Left lung (tissue), 10 donors: ENCODE data around the gene CNOT6. TPM values are rescaled to one million over a fixed set of nuclear protein-coding genes. Genes with fewer than 3 reads are reported as not detected.
"Not testable (repeated sequence)": the region's sequence is repeated elsewhere in the genome, so short reads cannot be mapped to it uniquely, and the experiment has no call there.

Experiments used
- ATAC-seq: fragments of 200-7000 bp; cut with Tn5 transposase; one replicate; pipeline ENCODE4 v1.9.1; 2020; ENCODE audit warnings: moderate library complexity
- DNase-seq, 4 donors: peaks; one replicate each; pipeline ENCODE4 v3.0.0-alpha.2; 2013 to 2020
- H3K27ac ChIP-seq, 2 donors: fragments of 200-600 bp; sonication (generic) in 1 of 2; one replicate each; pipeline versions ENCODE4 v1.5.0 to v1.8.0; 2020 to 2021
- H3K27me3 ChIP-seq, 2 donors: fragments of 200-600 bp; sonication (generic) in 1 of 2; one replicate each; pipeline versions ENCODE4 v1.5.0 to v1.8.0; 2020 to 2021
- H3K36me3 ChIP-seq, 2 donors: fragments of 200-600 bp; sonication (generic) in 1 of 2; one replicate each; pipeline versions ENCODE4 v1.5.0 to v1.8.0; 2020 to 2021
- H3K4me1 ChIP-seq, 2 donors: fragments of 200-600 bp; one replicate each; pipeline ENCODE4 v1.8.0; 2021
- H3K4me3 ChIP-seq, 2 donors: fragments of 200-600 bp; sonication (generic) in 1 of 2; one replicate each; pipeline versions ENCODE4 v1.5.0 to v1.8.0; 2020 to 2021; ENCODE audit warnings: mild to moderate bottlenecking in 1 of 2
- H3K9me3 ChIP-seq, 2 donors: fragments of 200-600 bp; sonication (generic) in 1 of 2; one replicate each; pipeline versions ENCODE4 v1.5.0 to v1.8.0; 2020 to 2021
- CTCF ChIP-seq, 2 donors: fragments of 200-600 bp; sonication (generic) in 1 of 2; IDR thresholded peaks; one replicate each; pipeline versions ENCODE4 v1.5.0 to v1.8.0; 2021; ENCODE audit warnings: antibody characterized with exemption in 2 of 2
- intact Hi-C, 2 donors: fragments of 100-400 bp; cut with DNase I; formaldehyde crosslinking; loops; one replicate each; pipeline versions ENCODE4 v1.11.2 to v1.14.2; 2022
- polyA plus RNA-seq, 6 donors: library from polyadenylated mRNA; unstranded; fragments of 120-200 nt; gene quantifications; one replicate each; pipeline ENCODE4 v1.2.1, GENCODE V29; 2013; ENCODE audit not compliant: insufficient read length in 6 of 6
- total RNA-seq, 2 donors: library from RNA; stranded (reverse); fragmentation: NEBNext Ultra II Directional; extraction: Animal tissue kit (Norgen Biotek cat#: 25700); gene quantifications; one replicate each; pipeline ENCODE4 v1.2.1, GENCODE V29; 2021
- donor health status: DM: no; HTN: yes; CAD: no.
- donor health status: DM: no; HTN: no; CAD: no.

Gene CNOT6
- total and polyA plus RNA-seq, 8 donors, result 29.1 to 58.3 (median 50.0) TPM

GRCh38 chr5:180472269-180472668, 21.9 kb upstream of the CNOT6 start:
- no peak for ATAC-seq
- intact Hi-C loops, result no loop called here

GRCh38 chr5:180473386-180473785, 20.8 kb upstream of the CNOT6 start:
- peak in 1 of 4 donors; percentile 14 for DNase-seq
- ATAC-seq, intact Hi-C loops: not testable (repeated sequence)

More at GRCh38 chr5:180472269-180472668, 21.9 kb upstream of the CNOT6 start:
- Histone ChIP-seq H3K4me1 (peaks cover 0 to 19% of the 10 kb centered on the region in 2 donors), H3K27ac (no peak overlapping the region), H3K36me3 (no peaks in the 10 kb centered on the region), H3K27me3 (peaks cover 0 to 5% of the 10 kb centered on the region in 2 donors), H3K9me3 (no peaks in the 10 kb centered on the region), H3K4me3 (no peak overlapping the region)
- DNase-seq, result no peak
- TF ChIP-seq CTCF (IDR thresholded peaks at IDR 0.05), result no peak

GRCh38 chr5:180474569-180474968, 19.6 kb upstream of the CNOT6 start:
- DNase-seq, result peak in 1 of 4 donors; percentile 73
- no peak overlapping the region for H3K4me3 ChIP-seq
- intact Hi-C loops, result no loop called here
- TF ChIP-seq CTCF (IDR thresholded peaks at IDR 0.05), result no peak
- peaks cover 0 to 19% of the 10 kb centered on the region in 2 donors for H3K4me1 ChIP-seq
- H3K36me3 ChIP-seq, result no peaks in the 10 kb centered on the region
- ATAC-seq, result no peak
- H3K27me3 ChIP-seq, result peaks cover 0 to 5% of the 10 kb centered on the region in 2 donors
- H3K27ac ChIP-seq, result no peak overlapping the region
- no peaks in the 10 kb centered on the region for H3K9me3 ChIP-seq

More at GRCh38 chr5:180473386-180473785, 20.8 kb upstream of the CNOT6 start:
- H3K4me3 ChIP-seq, H3K27ac ChIP-seq, H3K9me3 ChIP-seq, H3K36me3 ChIP-seq, H3K27me3 ChIP-seq: not testable (repeated sequence)
- peaks cover 0 to 19% of the 10 kb centered on the region in 2 donors for H3K4me1 ChIP-seq

DNA sequence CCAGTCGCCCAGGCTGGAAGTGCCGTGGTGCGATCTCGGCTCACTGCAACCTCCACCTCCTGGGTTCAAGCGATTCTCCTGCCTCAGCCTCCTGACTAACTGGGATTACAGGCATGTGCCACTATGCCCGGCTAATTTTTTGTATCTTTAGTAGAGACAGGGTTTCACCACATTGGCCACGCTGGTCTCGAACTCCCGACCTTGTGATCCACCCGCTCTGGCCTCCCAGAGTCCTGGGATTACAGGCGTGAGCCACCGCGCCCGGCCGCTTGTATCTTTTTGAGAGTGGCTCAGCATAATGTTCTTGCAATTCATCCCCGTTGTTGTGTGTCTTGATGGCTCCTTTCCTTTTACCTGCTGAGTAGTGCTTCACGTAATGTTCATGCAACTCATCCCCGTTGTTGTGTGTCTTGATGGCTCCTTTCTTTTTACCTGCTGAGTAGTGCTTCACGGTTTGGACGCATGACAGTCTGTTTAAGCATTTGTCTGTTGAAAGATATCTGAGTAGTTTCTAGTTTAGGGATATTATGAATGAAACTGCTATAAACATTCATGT, 18.1 kb upstream of the CNOT6 start:
- H3K36me3 ChIP-seq, ATAC-seq, intact Hi-C loops, H3K4me3 ChIP-seq, H3K9me3 ChIP-seq, H3K27me3 ChIP-seq, H3K27ac ChIP-seq: not testable (repeated sequence)
- DNase-seq, result peak in 1 of 4 donors; percentile 58
- H3K4me1 ChIP-seq, result peaks cover 0 to 12% of the 10 kb centered on the region in 2 donors

DNA sequence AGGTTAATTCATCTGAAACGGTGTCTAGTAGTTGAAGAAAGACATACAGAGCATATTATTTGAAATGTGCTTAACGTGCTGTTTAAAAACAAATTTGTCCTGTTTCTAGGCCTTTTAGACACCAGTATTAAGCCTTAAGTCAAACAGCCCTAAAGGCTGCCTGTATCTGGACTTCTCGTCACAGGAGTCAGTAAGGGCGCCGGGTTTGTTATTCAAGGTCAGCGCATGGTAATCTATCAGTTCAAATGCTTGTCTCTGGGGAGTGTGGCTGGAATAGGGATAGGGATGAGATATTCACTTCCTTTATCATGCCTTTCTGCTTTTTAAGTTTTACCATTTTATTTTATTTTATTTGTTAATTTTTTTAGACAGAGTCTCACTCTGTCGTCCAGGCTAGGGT, 9.4 kb upstream of the CNOT6 start:
- DNase-seq, result no peak
- Histone ChIP-seq H3K9me3 (no peaks in the 10 kb centered on the region), H3K27ac (no peak overlapping the region), H3K4me1 (no peaks in the 10 kb centered on the region), H3K27me3 (no peaks in the 10 kb centered on the region), H3K4me3 (no peak overlapping the region), H3K36me3 (no peaks in the 10 kb centered on the region)
- intact Hi-C loops, result no loop called here
- no peak for TF ChIP-seq CTCF (IDR thresholded peaks at IDR 0.05)
- no peak for ATAC-seq

GRCh38 chr5:180486636-180487149, 7.5 kb upstream of the CNOT6 start:
- TF ChIP-seq CTCF (IDR thresholded peaks at IDR 0.05), result no peak
- Histone ChIP-seq H3K4me3 (no peak overlapping the region), H3K27me3 (no peaks in the 10 kb centered on the region), H3K36me3 (no peaks in the 10 kb centered on the region), H3K9me3 (no peaks in the 10 kb centered on the region), H3K4me1 (no peaks in the 10 kb centered on the region), H3K27ac (no peak overlapping the region)
- DNase-seq (no peak), ATAC-seq (no peak)
- intact Hi-C loops, result no loop called here
